Inflammatory macrophage treated with lipopolysaccharide for 1 hour (primary cell): Measurements from ENCODE around the gene TACC2.
"Not testable (repeated sequence)": the region's sequence is repeated elsewhere in the genome, so short reads cannot be mapped to it uniquely, and the experiment has no call there.

Source experiments
- DNase-seq, 2 donors: peaks; one replicate each; pipeline ENCODE4 v3.0.0-alpha.2; 2020 to 2022

The TACC2 gene

GRCh38 chr10:122098924-122099323, 110.0 kb downstream of the TACC2 start:
- no peak for DNase-seq

- no peak for DNase-seq
Measured at GRCh38 chr10:122099562-122099961, 110.6 kb downstream of the TACC2 start.

- DNase-seq = no peak
Measured at GRCh38 chr10:122102146-122102868, 113.3 kb downstream of the TACC2 start.

GRCh38 chr10:122102869-122103525, 114.0 kb downstream of the TACC2 start:
- no peak for DNase-seq

- DNase-seq = no peak
Measured at GRCh38 chr10:122103592-122103991, 114.6 kb downstream of the TACC2 start.

- not testable (repeated sequence) for DNase-seq
Measured at GRCh38 chr10:122108786-122109185, 119.8 kb downstream of the TACC2 start.

- DNase-seq = no peak
Measured at GRCh38 chr10:122112021-122112616, 123.2 kb downstream of the TACC2 start.

GRCh38 chr10:122112625-122113160, 123.7 kb downstream of the TACC2 start:
- peak in 1 of 2 donors; percentile 3 for DNase-seq

GRCh38 chr10:122113161-122113944, 124.4 kb downstream of the TACC2 start:
- no peak for DNase-seq

GRCh38 chr10:122113945-122114747, 125.2 kb downstream of the TACC2 start:
- DNase-seq = no peak

GRCh38 chr10:122115874-122116273, 126.9 kb downstream of the TACC2 start:
- no peak for DNase-seq

GRCh38 chr10:122116331-122116730, 127.4 kb downstream of the TACC2 start:
- DNase-seq = no peak

- no peak for DNase-seq
Measured at GRCh38 chr10:122117475-122117874, 128.5 kb downstream of the TACC2 start.

GRCh38 chr10:122120008-122120744, 131.2 kb downstream of the TACC2 start:
- no peak for DNase-seq

- DNase-seq = no peak
Measured at GRCh38 chr10:122121059-122121458, 132.1 kb downstream of the TACC2 start.

- DNase-seq = no peak
Measured at GRCh38 chr10:122122493-122122892, 133.5 kb downstream of the TACC2 start.

GRCh38 chr10:122123186-122123585, 134.2 kb downstream of the TACC2 start:
- DNase-seq = no peak

GRCh38 chr10:122124342-122124741, 135.4 kb downstream of the TACC2 start:
- no peak for DNase-seq

GRCh38 chr10:122124808-122125207, 135.8 kb downstream of the TACC2 start:
- DNase-seq = no peak

GRCh38 chr10:122126763-122127659, 138.0 kb downstream of the TACC2 start:
- DNase-seq = no peak
